Stimulated activated CD8-positive, alpha-beta memory T cell treated with anti-CD3 and anti-CD28 coated beads, Interleukin-12 subunit alpha, Interleukin-12 subunit beta, amount 100 ng/mL, for 1 hour (primary cell): ENCODE results near the gene OR10V1.

Experiments used
- DNase-seq: peaks from one replicate; pipeline ENCODE4 v3.0.0-alpha.2; 2020; ENCODE audit warnings: low read depth

The OR10V1 gene

DNA sequence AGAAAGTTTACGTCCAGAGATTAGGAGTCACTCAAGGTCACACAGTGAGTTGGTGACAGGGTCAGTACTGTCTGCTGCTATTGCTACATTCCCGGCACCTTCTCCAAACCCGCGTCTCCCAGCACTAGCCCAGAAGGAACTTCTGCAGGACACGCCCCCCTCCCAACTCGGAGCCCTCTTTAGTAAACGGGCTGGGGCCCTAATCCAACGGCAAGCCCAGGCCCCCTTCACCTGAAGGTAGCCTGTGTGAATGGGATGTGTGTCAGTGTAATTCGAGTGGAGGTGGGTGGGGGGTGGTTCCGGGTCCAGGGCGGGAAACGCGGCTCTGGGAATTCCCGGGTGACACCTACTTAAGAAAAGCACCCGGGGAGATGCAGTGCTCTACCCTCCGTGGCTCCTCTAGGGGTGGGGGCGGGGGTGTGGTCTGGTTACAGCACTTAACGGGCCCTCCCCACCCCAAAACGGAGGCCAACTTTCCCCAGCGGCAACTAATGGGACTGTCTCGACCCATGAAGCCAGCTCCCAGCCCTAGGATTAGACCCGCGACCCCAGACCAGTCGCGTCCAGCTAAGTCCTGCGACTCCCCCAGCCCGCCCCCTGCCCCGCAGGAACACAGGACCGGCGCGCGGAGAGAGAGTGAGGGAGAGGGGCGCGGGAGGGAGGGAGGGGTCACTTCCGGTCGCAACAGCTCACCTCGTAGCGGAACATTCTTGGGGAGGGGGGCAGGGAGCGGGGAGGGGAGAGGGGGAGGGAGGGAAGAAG, 45.3 kb downstream of the OR10V1 start:
- peak; percentile 37 for DNase-seq

DNA sequence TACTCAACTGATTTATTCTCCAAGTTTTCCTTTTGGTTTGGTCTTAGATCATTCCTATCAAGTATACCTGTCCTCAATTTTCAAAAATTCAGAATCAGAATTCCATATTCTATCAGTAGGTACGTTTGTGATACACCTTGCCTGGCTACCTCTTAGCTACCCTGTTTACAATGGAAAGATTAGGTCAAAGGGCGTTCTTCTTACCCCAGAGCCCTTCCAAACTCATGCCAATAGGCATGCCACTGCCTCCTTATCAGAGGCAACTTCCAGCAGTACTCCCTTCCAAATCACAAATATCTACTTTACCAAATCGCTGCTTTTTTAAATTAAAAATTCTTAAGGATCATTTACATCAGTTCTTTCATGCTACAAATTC, 45.8 kb downstream of the OR10V1 start:
- no peak for DNase-seq

DNA sequence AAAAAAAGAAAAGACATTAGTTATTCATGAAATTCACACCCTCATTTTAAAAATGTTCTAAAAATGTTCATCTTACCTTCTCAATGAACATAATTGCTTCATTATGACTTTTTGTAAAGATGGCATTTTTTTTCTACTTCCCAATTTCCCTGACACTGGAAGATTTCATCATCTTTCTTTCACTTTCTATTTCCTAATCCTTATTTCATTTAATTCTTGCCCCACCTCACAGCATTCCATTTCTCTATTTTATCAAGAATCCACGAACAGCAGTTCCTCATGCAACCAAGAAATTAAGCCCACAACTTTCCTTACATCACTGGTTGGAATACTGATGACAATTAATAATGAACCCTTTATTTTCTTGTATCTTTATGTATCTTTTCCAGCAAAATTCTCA, 46.7 kb downstream of the OR10V1 start:
- no peak for DNase-seq
